ENCODE data around the gene MT1F.
"Not testable (repeated sequence)": the region's sequence is repeated elsewhere in the genome, so short reads cannot be mapped to it uniquely, and the experiment has no call there.

MT1F gene

DNA sequence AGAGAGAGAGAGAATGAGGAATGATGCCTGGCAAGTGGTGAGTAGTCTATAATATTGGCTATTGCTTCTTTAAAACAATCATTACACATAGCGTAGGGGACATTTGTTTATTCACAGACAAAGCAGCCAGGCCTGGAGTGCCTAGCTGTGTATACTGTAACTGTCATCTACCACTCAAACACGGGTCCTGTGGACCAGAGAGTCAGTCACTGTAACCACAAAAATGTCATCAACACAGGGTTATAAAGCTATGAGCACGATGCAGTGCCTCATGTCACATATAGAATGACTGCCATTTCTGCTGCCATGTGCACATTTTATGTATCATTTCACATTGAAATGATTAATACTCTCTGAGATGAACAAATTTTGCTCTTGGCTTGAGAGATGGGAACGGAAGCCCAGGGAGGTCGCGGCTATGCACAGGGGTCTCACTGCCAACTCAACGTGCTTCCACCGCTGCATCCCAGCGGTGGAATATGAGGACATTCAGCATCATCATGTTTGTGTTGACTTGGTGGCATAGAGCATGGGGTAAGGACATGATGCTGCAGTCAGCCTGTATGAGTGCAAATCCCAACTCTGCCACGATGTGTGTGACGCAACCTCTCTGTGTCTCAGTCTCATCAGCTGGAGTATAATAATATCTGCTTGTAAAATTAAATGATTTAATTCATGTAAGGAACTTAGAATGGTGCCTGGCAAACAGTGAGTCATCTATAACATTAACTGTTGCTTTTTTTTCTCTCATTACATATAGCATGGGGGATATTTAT, 15.2 kb downstream of the MT1F start:
- no peak for DNase-seq (ENCODE audit: low spot score)

DNA sequence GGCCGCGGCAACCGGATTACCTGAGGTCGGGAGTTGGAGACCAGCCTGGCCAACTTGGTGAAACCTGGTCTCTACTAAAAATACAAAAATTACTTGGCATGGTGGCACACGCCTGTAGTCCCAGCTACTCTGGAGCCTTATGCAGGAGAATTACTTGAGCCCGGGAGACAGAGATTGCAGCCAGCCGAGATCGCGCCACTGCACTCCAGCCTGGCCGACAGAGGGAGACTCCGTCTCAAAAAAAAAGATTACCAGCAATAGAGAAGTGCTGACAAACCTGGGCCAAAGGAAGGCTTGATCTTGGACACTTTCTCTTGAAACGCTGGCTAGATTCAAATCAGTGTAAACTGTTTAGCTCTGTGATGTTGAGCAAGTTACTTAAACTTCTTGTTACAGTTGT, 16.2 kb downstream of the MT1F start:
- no peak for DNase-seq (ENCODE audit: low spot score)

DNA sequence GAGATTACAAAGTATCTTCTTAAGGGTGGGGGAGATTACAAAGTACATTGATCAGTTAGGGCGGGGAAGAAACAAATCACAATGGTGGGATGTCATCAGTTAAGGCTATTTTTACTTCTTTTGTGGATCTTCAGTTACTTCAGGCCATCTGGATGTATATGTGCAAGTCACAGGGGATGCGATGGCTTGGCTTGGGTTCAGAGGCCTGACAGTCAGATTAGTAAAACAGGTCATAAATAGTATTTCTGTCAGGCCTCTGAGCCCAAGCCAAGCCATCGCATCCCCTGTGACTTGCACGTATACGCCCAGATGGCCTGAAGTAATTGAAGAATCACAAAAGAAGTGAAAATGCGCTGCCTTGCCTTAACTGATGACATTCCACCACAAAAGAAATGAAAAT, 16.8 kb downstream of the MT1F start:
- DNase-seq (ENCODE audit: low spot score): not testable (repeated sequence)

GRCh38 chr16:56675685-56676210, 18.0 kb downstream of the MT1F start:
- no peak for DNase-seq (ENCODE audit: low spot score)

GRCh38 chr16:56677474-56677873, 19.7 kb downstream of the MT1F start:
- no peak for DNase-seq (ENCODE audit: low spot score)

DNA sequence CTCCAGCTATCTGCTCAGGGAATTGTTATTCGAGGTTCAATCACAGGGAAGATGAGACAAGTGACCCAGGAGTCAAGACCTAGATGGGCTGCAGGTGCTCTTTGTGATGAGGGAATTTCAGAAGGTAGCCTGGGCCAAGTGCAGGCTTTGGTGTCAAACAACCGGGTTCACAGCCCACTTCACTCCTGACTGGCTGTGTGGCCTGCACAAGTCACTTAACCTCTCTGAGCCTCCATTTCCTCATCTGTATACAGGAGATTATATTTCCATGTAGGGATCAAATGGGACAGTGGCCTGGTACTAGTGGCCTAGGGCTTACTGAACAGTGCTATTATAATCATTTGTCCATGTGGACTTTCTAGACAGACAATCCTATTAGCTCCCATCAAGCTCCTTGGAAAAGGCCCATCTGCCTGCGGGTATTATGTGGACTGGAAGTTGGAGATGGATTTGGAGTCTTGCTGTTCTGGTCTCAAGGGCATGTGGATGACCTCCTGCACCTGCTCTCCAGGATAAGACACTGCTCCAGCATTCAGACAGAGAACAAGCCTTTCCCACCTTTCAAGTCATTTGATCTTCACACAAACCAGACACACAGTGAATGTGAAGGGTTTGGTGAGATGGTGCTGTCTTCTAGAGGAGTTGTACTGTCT, 21.4 kb downstream of the MT1F start:
- DNase-seq (ENCODE audit: low spot score): no peak

- no peak for DNase-seq (ENCODE audit: low spot score)
Observed at GRCh38 chr16:56679818-56680217, 22.1 kb downstream of the MT1F start.

GRCh38 chr16:56681939-56682702, 24.4 kb downstream of the MT1F start, which contains the start of gene MT1X:
TSS of gene MT1X (plus strand) at chr16:56682470. CDS start at chr16:56682541, 71 bp downstream.
- peak; percentile 93 for DNase-seq (ENCODE audit: low spot score)

DNA sequence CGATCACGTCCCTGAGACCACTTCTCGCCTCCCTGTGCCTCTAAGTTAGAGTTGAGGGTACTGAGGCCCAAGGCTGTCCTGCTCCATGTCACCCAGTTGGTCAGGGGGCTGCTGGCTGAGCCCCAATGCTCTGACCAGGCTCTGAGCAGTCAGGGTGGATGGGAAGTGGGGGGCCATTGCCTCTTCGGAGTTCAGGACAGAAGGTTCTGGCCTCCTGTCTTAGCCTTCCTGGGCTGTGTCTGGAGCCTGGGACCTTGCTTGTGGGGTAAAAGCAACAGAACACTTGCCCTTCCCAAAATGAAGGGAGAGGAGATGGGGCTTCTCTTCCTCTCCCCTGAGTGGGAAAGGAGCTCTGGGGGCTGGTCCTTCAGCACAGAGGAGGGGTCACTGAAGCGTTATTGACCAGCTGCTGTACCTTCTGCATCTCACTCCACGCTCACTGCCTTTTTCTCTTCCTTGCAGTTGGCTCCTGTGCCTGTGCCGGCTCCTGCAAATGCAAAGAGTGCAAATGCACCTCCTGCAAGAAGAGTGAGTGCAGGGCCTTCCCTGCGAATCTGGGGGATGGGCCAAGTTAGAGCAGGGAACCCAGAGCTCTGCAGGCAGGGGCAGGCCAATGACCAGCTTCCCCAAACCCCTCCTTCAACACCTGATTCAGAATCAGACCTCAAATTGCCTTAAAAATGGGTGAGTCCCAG, 25.1 kb downstream of the MT1F start:
- DNase-seq (ENCODE audit: low spot score): no peak

- no peak for DNase-seq (ENCODE audit: low spot score)
Observed at GRCh38 chr16:56683424-56684172, 25.8 kb downstream of the MT1F start.

DNA sequence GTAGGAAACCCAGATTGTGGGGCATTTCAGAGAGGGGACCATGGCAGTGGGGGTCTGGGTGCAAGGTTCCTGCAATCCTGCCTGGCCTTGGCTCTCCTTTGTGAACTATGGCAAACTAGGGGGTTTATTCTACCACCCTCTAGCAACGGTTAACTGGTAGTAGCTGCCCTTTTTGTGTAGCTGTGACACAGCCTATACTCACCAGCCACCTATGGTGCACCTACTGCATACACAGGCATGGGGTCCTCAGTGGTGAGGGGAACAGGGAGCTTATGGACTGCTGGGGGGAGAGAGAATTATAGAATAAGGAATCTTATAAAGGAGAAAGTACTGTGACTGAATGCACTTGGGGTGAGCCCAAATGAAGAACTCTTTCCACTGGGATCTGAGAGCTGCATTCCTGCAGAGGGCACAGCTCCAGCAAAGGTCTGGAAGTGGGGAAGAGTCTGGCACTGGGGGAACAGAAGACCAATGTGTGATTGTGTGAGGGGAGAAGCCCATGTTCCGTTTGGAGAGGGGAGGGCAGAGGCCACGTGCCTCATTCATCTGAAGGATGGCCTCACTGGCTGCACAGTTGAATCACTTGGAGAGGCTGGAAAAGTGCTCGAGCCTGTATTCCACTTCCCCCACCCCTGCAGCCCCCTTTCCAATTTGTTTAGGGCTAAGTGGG, 26.6 kb downstream of the MT1F start:
- no peak for DNase-seq (ENCODE audit: low spot score)

GRCh38 chr16:56684926-56685590, 27.3 kb downstream of the MT1F start:
- DNase-seq (ENCODE audit: low spot score): no peak

GRCh38 chr16:56686758-56687157, 29.0 kb downstream of the MT1F start:
- DNase-seq (ENCODE audit: low spot score): no peak

GRCh38 chr16:56688762-56689161, 31.0 kb downstream of the MT1F start:
- DNase-seq (ENCODE audit: low spot score): no peak

GRCh38 chr16:56689171-56689570, 31.4 kb downstream of the MT1F start:
- no peak for DNase-seq (ENCODE audit: low spot score)

DNA sequence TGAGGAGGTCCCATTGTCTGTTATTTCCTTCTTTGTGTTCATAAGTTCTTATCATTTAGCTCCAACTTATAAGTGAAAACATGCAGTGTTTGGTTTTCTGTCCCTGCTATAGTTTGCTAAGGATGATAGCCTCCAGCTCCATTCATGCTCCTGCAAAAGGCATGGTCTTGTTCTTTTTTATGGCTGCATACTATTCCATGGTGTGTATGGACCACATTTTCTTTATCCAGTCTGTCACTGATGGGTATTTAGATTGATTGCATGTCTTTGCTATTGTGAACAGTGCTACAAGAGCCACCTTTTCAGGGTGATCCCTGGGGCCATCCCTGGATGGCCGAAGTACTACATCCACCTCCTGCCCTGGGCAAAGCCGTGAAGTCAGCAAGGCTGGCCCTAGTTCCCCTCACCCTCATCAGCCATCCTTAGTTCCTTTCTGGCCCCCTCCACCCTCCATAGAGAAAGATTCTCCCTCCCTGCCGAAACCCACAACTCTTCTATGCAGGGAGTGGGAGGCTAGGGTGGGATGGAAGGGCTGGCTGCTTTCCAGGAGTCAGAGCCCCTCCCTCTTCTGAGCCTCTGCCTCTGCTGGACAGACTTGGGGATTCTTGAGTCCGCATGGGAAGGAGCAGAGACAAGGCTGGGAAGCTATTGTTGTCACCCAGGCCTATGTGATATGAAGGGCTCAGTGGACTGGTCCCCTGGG, 32.8 kb downstream of the MT1F start:
- no peak for DNase-seq (ENCODE audit: low spot score)

- no peak for DNase-seq (ENCODE audit: low spot score)
Observed at GRCh38 chr16:56691885-56692284, 34.1 kb downstream of the MT1F start.

- DNase-seq (ENCODE audit: low spot score): no peak
Observed at GRCh38 chr16:56695246-56695645, 37.5 kb downstream of the MT1F start.

- no peak for DNase-seq (ENCODE audit: low spot score)
Observed at GRCh38 chr16:56697456-56698155, 39.8 kb downstream of the MT1F start.

Measured in AG08396 (cell line).